ENCODE data around the gene CLSTN3.

CLSTN3 gene

DNA sequence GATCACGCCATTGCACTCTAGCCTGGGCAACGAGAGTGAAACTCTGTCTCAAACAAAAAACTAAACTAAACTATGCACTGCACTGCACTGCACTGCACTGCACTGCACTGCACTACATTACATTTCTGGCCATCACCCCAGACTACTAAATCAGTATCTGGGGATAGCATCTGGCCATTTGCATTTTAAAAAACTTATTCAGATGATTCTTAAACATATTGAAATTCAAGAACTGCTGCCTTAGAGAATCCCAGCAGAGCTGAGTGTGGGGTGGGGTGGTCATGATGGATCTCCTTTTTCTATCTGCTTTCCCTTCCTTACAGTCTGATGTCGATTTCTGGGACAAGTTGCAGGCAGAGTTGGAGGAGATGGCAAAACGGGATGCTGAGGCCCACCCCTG lies 72.9 kb downstream of the CLSTN3 start:
- TF ChIP-seq, protein P1, sequence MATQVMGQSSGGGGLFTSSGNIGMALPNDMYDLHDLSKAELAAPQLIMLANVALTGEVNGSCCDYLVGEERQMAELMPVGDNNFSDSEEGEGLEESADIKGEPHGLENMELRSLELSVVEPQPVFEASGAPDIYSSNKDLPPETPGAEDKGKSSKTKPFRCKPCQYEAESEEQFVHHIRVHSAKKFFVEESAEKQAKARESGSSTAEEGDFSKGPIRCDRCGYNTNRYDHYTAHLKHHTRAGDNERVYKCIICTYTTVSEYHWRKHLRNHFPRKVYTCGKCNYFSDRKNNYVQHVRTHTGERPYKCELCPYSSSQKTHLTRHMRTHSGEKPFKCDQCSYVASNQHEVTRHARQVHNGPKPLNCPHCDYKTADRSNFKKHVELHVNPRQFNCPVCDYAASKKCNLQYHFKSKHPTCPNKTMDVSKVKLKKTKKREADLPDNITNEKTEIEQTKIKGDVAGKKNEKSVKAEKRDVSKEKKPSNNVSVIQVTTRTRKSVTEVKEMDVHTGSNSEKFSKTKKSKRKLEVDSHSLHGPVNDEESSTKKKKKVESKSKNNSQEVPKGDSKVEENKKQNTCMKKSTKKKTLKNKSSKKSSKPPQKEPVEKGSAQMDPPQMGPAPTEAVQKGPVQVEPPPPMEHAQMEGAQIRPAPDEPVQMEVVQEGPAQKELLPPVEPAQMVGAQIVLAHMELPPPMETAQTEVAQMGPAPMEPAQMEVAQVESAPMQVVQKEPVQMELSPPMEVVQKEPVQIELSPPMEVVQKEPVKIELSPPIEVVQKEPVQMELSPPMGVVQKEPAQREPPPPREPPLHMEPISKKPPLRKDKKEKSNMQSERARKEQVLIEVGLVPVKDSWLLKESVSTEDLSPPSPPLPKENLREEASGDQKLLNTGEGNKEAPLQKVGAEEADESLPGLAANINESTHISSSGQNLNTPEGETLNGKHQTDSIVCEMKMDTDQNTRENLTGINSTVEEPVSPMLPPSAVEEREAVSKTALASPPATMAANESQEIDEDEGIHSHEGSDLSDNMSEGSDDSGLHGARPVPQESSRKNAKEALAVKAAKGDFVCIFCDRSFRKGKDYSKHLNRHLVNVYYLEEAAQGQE (IDR thresholded peaks at IDR 0.05; ENCODE audit: insufficient read depth in 1 of 2, low read depth in 2 of 2, low read length in 2 of 2) = no peak
- TF ChIP-seq SIN3A (IDR thresholded peaks at IDR 0.05; ENCODE audit: borderline replicate concordance, insufficient read depth, low read length) = no peak
- no peak for TF ChIP-seq TAF1 (IDR thresholded peaks at IDR 0.05; ENCODE audit: borderline replicate concordance, insufficient read depth, low read length)
- no peak for TF ChIP-seq FOXP2 (optimal IDR thresholded peaks at IDR 0.05; ENCODE audit: borderline replicate concordance, extremely low read depth, extremely low read length, insufficient read depth)
- no peak for TF ChIP-seq POLR2AphosphoS5 (IDR thresholded peaks at IDR 0.05; ENCODE audit: low read depth, low read length)

DNA sequence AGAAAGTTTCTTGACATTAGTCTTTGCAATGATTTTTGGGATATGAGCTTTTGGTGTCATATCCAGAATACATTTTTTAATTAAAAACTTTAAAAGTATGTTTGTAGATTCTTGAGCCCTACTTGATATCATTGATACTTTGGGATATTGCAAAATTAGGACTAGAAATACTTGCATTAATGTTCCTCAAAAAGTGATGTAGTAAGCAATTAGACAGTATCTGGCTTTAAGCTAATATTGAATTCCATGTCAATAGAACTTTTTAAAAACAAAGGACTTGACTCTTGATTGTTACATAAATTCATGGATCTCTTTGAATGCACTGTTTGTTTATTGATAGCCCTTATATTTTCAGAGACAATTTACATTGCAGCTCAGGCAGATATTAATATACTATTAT lies 74.9 kb downstream of the CLSTN3 start:
- TF ChIP-seq POLR2AphosphoS5 (IDR thresholded peaks at IDR 0.05; ENCODE audit: low read depth, low read length) (no peak), SIN3A (IDR thresholded peaks at IDR 0.05; ENCODE audit: borderline replicate concordance, insufficient read depth, low read length) (no peak), FOXP2 (optimal IDR thresholded peaks at IDR 0.05; ENCODE audit: borderline replicate concordance, extremely low read depth, extremely low read length, insufficient read depth) (no peak), TAF1 (IDR thresholded peaks at IDR 0.05; ENCODE audit: borderline replicate concordance, insufficient read depth, low read length) (no peak)
- TF ChIP-seq, protein P1 (IDR thresholded peaks at IDR 0.05; ENCODE audit: insufficient read depth in 1 of 2, low read depth in 2 of 2, low read length in 2 of 2) = no peak

DNA sequence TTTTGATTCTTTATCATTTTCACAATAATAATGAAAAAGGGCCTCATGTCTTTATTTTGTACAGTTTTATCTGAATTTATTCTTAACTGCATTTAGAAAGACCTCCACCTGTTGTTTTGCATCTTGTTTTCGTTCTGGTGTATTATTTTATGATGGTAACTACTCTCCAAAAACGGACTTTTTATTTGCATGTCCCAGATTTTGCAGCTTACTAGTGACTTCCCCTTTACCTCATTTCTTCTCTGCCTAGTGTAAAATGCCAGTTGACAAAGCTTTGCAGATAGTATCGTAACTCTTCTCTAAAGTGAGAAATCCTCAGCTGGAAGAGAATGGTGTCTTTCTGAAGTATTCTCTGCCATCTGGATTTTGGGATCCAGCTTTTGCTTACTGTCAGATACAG lies 76.5 kb downstream of the CLSTN3 start:
- TF ChIP-seq, protein P1 (IDR thresholded peaks at IDR 0.05; ENCODE audit: insufficient read depth in 1 of 2, low read depth in 2 of 2, low read length in 2 of 2) = no peak
- TF ChIP-seq POLR2AphosphoS5 (IDR thresholded peaks at IDR 0.05; ENCODE audit: low read depth, low read length) (no peak), SIN3A (IDR thresholded peaks at IDR 0.05; ENCODE audit: borderline replicate concordance, insufficient read depth, low read length) (no peak), TAF1 (IDR thresholded peaks at IDR 0.05; ENCODE audit: borderline replicate concordance, insufficient read depth, low read length) (no peak), FOXP2 (optimal IDR thresholded peaks at IDR 0.05; ENCODE audit: borderline replicate concordance, extremely low read depth, extremely low read length, insufficient read depth) (no peak)

DNA sequence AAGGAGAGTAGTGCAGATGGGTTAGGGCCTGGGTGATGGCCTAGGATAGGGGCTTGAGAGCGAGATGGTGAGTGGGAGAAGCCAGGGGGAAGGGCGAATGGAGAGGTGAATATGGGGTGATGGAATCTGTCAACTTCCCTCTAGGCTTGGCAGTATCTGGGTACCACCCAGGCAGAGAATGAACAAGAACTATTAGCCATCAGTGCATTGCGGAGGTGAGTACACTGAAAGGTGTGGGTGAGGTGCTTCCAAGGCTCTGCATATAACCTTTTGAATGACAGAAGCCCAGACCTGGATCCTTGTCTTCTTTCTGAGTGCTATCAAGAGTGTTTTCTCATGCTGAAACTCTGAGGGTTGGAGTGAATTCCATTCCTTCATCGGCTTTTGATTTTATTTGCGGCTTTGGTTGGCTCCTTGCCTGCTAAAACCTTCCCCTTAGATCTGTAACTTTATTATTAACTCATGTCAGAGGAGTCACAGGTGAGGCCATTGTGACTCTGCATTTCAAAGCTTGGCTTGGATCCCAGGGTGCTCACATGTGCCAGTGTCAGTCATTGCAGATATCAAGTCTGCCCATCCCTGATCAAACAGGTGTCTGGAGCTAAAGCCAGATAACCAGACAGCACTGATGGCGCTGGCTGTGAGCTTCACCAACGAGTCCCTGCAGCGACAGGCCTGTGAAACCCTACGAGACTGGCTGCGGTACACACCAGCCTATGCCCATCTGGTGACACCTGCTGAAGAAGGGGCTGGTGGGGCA lies 77.9 kb downstream of the CLSTN3 start:
- TF ChIP-seq FOXP2 (optimal IDR thresholded peaks at IDR 0.05; ENCODE audit: borderline replicate concordance, extremely low read depth, extremely low read length, insufficient read depth) (no peak), POLR2AphosphoS5 (IDR thresholded peaks at IDR 0.05; ENCODE audit: low read depth, low read length) (no peak), SIN3A (IDR thresholded peaks at IDR 0.05; ENCODE audit: borderline replicate concordance, insufficient read depth, low read length) (no peak), TAF1 (IDR thresholded peaks at IDR 0.05; ENCODE audit: borderline replicate concordance, insufficient read depth, low read length) (no peak)
- TF ChIP-seq, protein P1 (IDR thresholded peaks at IDR 0.05; ENCODE audit: insufficient read depth in 1 of 2, low read depth in 2 of 2, low read length in 2 of 2) = no peak

Data from PFSK-1 (cell line).